Measurements from ENCODE around the gene GNG7. TPM values are rescaled to one million over a fixed set of nuclear protein-coding genes. Genes with fewer than 3 reads are reported as not detected.

Gene GNG7
- total RNA-seq, 1 experiment from 2014 or later = 0.87 TPM

- Mint-ChIP-seq H3K27me3 (ENCODE audit: unreplicated experiment) (peaks cover 9% of the 10 kb centered on the region), H3K4me3 (ENCODE audit: low read depth, unreplicated experiment) (no peak overlapping the region), H3K36me3 (ENCODE audit: insufficient read depth, unreplicated experiment) (peaks cover 15% of the 10 kb centered on the region), H3K9me3 (ENCODE audit: low read depth, unreplicated experiment) (no peaks in the 10 kb centered on the region), H3K4me1 (ENCODE audit: low read depth, unreplicated experiment) (no peaks in the 10 kb centered on the region), H3K27ac (ENCODE audit: unreplicated experiment) (no peak overlapping the region)
- DNase-seq = no peak
- intact Hi-C loops (cut with micrococcal nuclease; ENCODE audit: unreplicated experiment) = no loop called here
- CTCF ChIA-PET = interaction anchor here (0.6 kb wide), 1 partner anchor 511 kb away, joined by 3 read pairs; no protein-coding TSS in a partner anchor
- TF ChIP-seq CTCF (IDR thresholded peaks at IDR 0.05; ENCODE audit: unreplicated experiment) = no peak
- BruUV-seq (replicated peaks) = no TSS peak
Measured at GRCh38 chr19:2736550-2737190, 34.2 kb upstream of the GNG7 start.

- BruUV-seq (replicated peaks) = no TSS peak
Measured at GRCh38 chr19:2735374-2735773, 32.9 kb upstream of the GNG7 start.

GRCh38 chr19:2734589-2735288, 32.2 kb upstream of the GNG7 start:
- no peak for TF ChIP-seq CTCF (IDR thresholded peaks at IDR 0.05; ENCODE audit: unreplicated experiment)
- BruUV-seq (replicated peaks) = no TSS peak
- no peak for DNase-seq
- H3K27me3 Mint-ChIP-seq (ENCODE audit: unreplicated experiment) = no peaks in the 10 kb centered on the region
- H3K4me3 Mint-ChIP-seq (ENCODE audit: low read depth, unreplicated experiment) = no peak overlapping the region
- H3K4me1 Mint-ChIP-seq (ENCODE audit: low read depth, unreplicated experiment) = no peaks in the 10 kb centered on the region
- H3K9me3 Mint-ChIP-seq (ENCODE audit: low read depth, unreplicated experiment) = no peaks in the 10 kb centered on the region
- no peak overlapping the region for H3K27ac Mint-ChIP-seq (ENCODE audit: unreplicated experiment)
- CTCF ChIA-PET = no interaction called here
- peaks cover 8% of the 10 kb centered on the region for H3K36me3 Mint-ChIP-seq (ENCODE audit: insufficient read depth, unreplicated experiment)
- intact Hi-C loops (cut with micrococcal nuclease; ENCODE audit: unreplicated experiment) = no loop called here

More at GRCh38 chr19:2735374-2735773, 32.9 kb upstream of the GNG7 start:
- CTCF ChIA-PET = no interaction called here
- DNase-seq = no peak
- no peak for TF ChIP-seq CTCF (IDR thresholded peaks at IDR 0.05; ENCODE audit: unreplicated experiment)
- intact Hi-C loops (cut with micrococcal nuclease; ENCODE audit: unreplicated experiment) = no loop called here
- no peaks in the 10 kb centered on the region for H3K4me1 Mint-ChIP-seq (ENCODE audit: low read depth, unreplicated experiment)
- H3K9me3 Mint-ChIP-seq (ENCODE audit: low read depth, unreplicated experiment) = no peaks in the 10 kb centered on the region
- H3K36me3 Mint-ChIP-seq (ENCODE audit: insufficient read depth, unreplicated experiment) = peaks cover 15% of the 10 kb centered on the region
- H3K4me3 Mint-ChIP-seq (ENCODE audit: low read depth, unreplicated experiment) = no peak overlapping the region
- no peaks in the 10 kb centered on the region for H3K27me3 Mint-ChIP-seq (ENCODE audit: unreplicated experiment)
- no peak overlapping the region for H3K27ac Mint-ChIP-seq (ENCODE audit: unreplicated experiment)

- no peak overlapping the region for H3K4me3 Mint-ChIP-seq (ENCODE audit: low read depth, unreplicated experiment)
- no peaks in the 10 kb centered on the region for H3K9me3 Mint-ChIP-seq (ENCODE audit: low read depth, unreplicated experiment)
- no TSS peak for BruUV-seq (replicated peaks)
- CTCF ChIA-PET = interaction anchor here (0.6 kb wide), 1 partner anchor 11 kb away, joined by 3 read pairs; no protein-coding TSS in a partner anchor
- intact Hi-C loops (cut with micrococcal nuclease; ENCODE audit: unreplicated experiment) = no loop called here
- H3K27ac Mint-ChIP-seq (ENCODE audit: unreplicated experiment) = no peak overlapping the region
- DNase-seq = no peak
- peaks cover 1% of the 10 kb centered on the region for H3K36me3 Mint-ChIP-seq (ENCODE audit: insufficient read depth, unreplicated experiment)
- no peaks in the 10 kb centered on the region for H3K4me1 Mint-ChIP-seq (ENCODE audit: low read depth, unreplicated experiment)
- peaks cover under 1% of the 10 kb centered on the region for H3K27me3 Mint-ChIP-seq (ENCODE audit: unreplicated experiment)
- TF ChIP-seq CTCF (IDR thresholded peaks at IDR 0.05; ENCODE audit: unreplicated experiment) = no peak
Measured at GRCh38 chr19:2733930-2734588, 31.6 kb upstream of the GNG7 start.

Data from Calu3 (cell line).